ENCODE measurements around the gene LDB1.

Gene LDB1

DNA sequence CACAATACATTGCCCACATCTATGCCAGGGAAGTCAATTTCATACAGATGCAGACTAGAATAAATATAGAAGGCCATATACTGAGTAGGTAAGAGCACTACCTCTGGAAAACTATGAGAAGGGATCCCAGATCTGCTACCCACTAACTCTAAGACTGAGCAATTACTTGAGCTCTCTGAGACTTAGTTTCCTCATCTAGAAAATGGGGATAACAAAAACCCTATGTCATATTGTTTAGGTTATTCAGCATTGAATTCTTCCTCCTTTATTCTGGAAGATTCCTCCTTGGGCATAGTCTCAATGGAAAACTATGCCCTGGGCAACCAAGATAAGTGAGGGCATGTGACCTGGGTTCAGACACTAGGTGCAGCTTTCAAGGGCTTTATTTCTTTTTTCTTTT is 60.2 kb downstream of the LDB1 start:
- no peak for DNase-seq (ENCODE audit: low read depth)

Data from T-helper 22 cell (primary cell).